KBM-7 (cell line): ENCODE data around the gene OR2A5.
"Not testable (repeated sequence)": the region's sequence is repeated elsewhere in the genome, so short reads cannot be mapped to it uniquely, and the experiment has no call there.

ENCODE experiments used
- DNase-seq: peaks from one replicate; pipeline ENCODE4 v3.0.0-alpha.2; 2015
- in situ Hi-C: fragments of 300-500 bp; cut with MboI; formaldehyde crosslinking; loops from 2 replicates; pipeline ENCODE4 v1.14.3; 2020; ENCODE audit warnings: low sequenced_read_pairs, low pct_unique_long_range_greater_than_20kb, mixed read lengths

The OR2A5 gene

GRCh38 chr7:144048648-144049047 lies at the start of gene OR2A5:
Gene OR2A5 (plus strand): TSS chr7:144048948. CDS start chr7:144050402, 1,454 bp downstream.
- in situ Hi-C loops = no loop called here
- no peak for DNase-seq

- DNase-seq = no peak
These were observed 48.7 kb upstream of the OR2A5 start, which contains the start of gene OR6B1 for GRCh38 chr7:144000020-144000419. Gene OR6B1 (plus strand): TSS chr7:144000320. CDS start chr7:144003997, 3,677 bp downstream.

GRCh38 chr7:144001543-144001942 lies 47.2 kb upstream of the OR2A5 start:
- DNase-seq = no peak
- in situ Hi-C loops = no loop called here

More at GRCh38 chr7:144000020-144000419, 48.7 kb upstream of the OR2A5 start, which contains the start of gene OR6B1:
- in situ Hi-C loops = no loop called here

GRCh38 chr7:144004703-144005102 lies 44.0 kb upstream of the OR2A5 start:
- no peak for DNase-seq
- in situ Hi-C loops = no loop called here

GRCh38 chr7:144006029-144006691 lies 42.6 kb upstream of the OR2A5 start:
- no peak for DNase-seq
- in situ Hi-C loops = no loop called here

GRCh38 chr7:144006692-144007042 lies 42.1 kb upstream of the OR2A5 start:
- in situ Hi-C loops = no loop called here
- DNase-seq = no peak

GRCh38 chr7:144009361-144009760 lies 39.4 kb upstream of the OR2A5 start:
- DNase-seq = no peak
- in situ Hi-C loops = no loop called here

- in situ Hi-C loops = not testable (repeated sequence)
- DNase-seq = peak; percentile 40
These were observed 38.7 kb upstream of the OR2A5 start for GRCh38 chr7:144010061-144010460.

- in situ Hi-C loops, DNase-seq: not testable (repeated sequence)
These were observed 37.9 kb upstream of the OR2A5 start for GRCh38 chr7:144010821-144011220.

- in situ Hi-C loops = no loop called here
These were observed 37.1 kb upstream of the OR2A5 start for GRCh38 chr7:144011458-144012230.

GRCh38 chr7:144018065-144018464 lies 30.7 kb upstream of the OR2A5 start:
- no peak for DNase-seq
- in situ Hi-C loops = no loop called here

More at GRCh38 chr7:144011458-144012230, 37.1 kb upstream of the OR2A5 start:
- peak; percentile 9 for DNase-seq

- in situ Hi-C loops = no loop called here
- no peak for DNase-seq
These were observed 29.3 kb upstream of the OR2A5 start for GRCh38 chr7:144019457-144019856.

GRCh38 chr7:144020340-144020739 lies 28.4 kb upstream of the OR2A5 start:
- DNase-seq = no peak
- in situ Hi-C loops = no loop called here

- no peak for DNase-seq
- in situ Hi-C loops = no loop called here
These were observed 26.6 kb upstream of the OR2A5 start for GRCh38 chr7:144022169-144022568.

GRCh38 chr7:144023171-144023827 lies 25.4 kb upstream of the OR2A5 start:
- DNase-seq = no peak
- in situ Hi-C loops = no loop called here

- in situ Hi-C loops = no loop called here
- DNase-seq = no peak
These were observed 24.5 kb upstream of the OR2A5 start for GRCh38 chr7:144024213-144024612.

- in situ Hi-C loops = no loop called here
These were observed 22.4 kb upstream of the OR2A5 start for GRCh38 chr7:144026203-144026883.

GRCh38 chr7:144027070-144027469 lies 21.7 kb upstream of the OR2A5 start:
- in situ Hi-C loops = no loop called here
- DNase-seq = peak; percentile 14

More at GRCh38 chr7:144026203-144026883, 22.4 kb upstream of the OR2A5 start:
- DNase-seq = no peak

GRCh38 chr7:144027974-144028373 lies 20.8 kb upstream of the OR2A5 start:
- DNase-seq = no peak
- in situ Hi-C loops = no loop called here
